Activated CD4-positive, alpha-beta T cell treated with anti-CD3 and anti-CD28 coated beads for 36 hours (primary cell): ENCODE results near the gene SMG6. TPM values are rescaled to one million over a fixed set of nuclear protein-coding genes. Genes with fewer than 3 reads are reported as not detected.

Experiments used
- ATAC-seq: fragments of 200-7000 bp; cut with Tn5 transposase; one replicate; pipeline ENCODE4 v1.10.0; 2021; ENCODE audit warnings: mild to moderate bottlenecking, moderate library complexity
- CTCF ChIA-PET: fragments of 350-600 bp; sonication (Branson Sonifier 250); formaldehyde crosslinking; loops from one replicate; lab custom pipeline; 2021; ENCODE audit warnings: antibody characterized with exemption; lab: Charles Lee
- POLR2A ChIA-PET: fragments of 350-600 bp; sonication (Branson Sonifier 250); formaldehyde crosslinking; loops from one replicate; lab custom pipeline; 2021; ENCODE audit warnings: antibody characterized with exemption, inconsistent platforms; lab: Charles Lee
- DNase-seq: peaks from one replicate; pipeline ENCODE4 v3.0.0-alpha.2; 2020
- H3K27ac Mint-ChIP-seq: one replicate; pipeline ENCODE4 v1.8.0; 2021; ENCODE audit warnings: mixed read lengths
- H3K27me3 Mint-ChIP-seq: one replicate; pipeline ENCODE4 v1.8.0; 2021; ENCODE audit warnings: mixed read lengths
- H3K36me3 Mint-ChIP-seq: one replicate; pipeline ENCODE4 v1.8.0; 2021; ENCODE audit warnings: low read depth, mixed read lengths
- H3K4me1 Mint-ChIP-seq: one replicate; pipeline ENCODE4 v1.8.0; 2021; ENCODE audit warnings: mixed read lengths
- H3K4me3 Mint-ChIP-seq: one replicate; pipeline ENCODE4 v1.8.0; 2021; ENCODE audit warnings: mild to moderate bottlenecking, moderate library complexity, mixed read lengths
- H3K9me3 Mint-ChIP-seq: one replicate; pipeline ENCODE4 v1.8.0; 2021; ENCODE audit warnings: low read depth, mixed read lengths
- intact Hi-C, 2 experiments: fragments of 100-400 bp; cut with DNase I in 1 of 2; cut with micrococcal nuclease in 1 of 2; formaldehyde crosslinking; loops; one replicate each; pipeline versions ENCODE4 v1.14.2 to v1.15.1; 2022 to 2024; cut with DNase I, micrococcal nuclease
- total RNA-seq, 2 experiments: library from RNA; stranded (reverse); gene quantifications; one replicate each; pipeline ENCODE4 v1.2.3, GENCODE V29; 2021

The SMG6 gene
- total RNA-seq, 2 experiments from 2014 or later: 28.5 to 31.4 TPM

DNA sequence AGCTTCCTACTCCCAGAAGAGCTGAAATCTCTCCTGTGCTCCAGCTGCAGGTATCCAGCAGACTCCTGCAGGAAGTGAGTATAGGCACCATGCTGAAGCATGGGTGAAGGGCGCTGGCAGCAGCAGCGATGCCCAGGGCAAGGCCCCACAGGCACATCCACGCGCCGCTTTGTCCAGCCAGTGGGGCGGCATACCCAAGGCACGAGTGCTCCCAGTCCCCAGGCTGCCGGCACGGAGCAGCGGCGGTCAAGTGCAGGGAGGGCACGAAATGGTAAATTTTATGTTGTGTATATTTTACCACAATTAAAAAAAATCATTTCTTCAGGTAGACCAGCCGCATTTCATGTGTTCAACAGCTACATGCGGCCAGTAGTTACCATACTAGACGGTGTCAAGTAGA lies 175.6 kb downstream of the SMG6 start:
- intact Hi-C loops: no loop called here
- Mint-ChIP-seq H3K36me3 (peaks cover 4% of the 10 kb centered on the region), H3K9me3 (no peaks in the 10 kb centered on the region), H3K27me3 (no peaks in the 10 kb centered on the region), H3K4me1 (peaks cover 13% of the 10 kb centered on the region), H3K4me3 (no peak overlapping the region), H3K27ac (no peak overlapping the region)
- DNase-seq (no peak), ATAC-seq (no peak)
- CTCF ChIA-PET: interaction anchor here (0.7 kb wide), 1 partner anchor 33 kb away, joined by 4 read pairs; no protein-coding TSS in a partner anchor
- POLR2A ChIA-PET: no interaction called here

GRCh38 chr17:2125013-2125535 lies 178.5 kb downstream of the SMG6 start:
- ATAC-seq (no peak), DNase-seq (no peak)
- CTCF ChIA-PET: interaction anchor here (0.5 to 1.5 kb wide), 3 partner anchors 13 to 95 kb away, joined by 3 to 5 read pairs (median 3); no protein-coding TSS in a partner anchor
- Mint-ChIP-seq H3K9me3 (no peaks in the 10 kb centered on the region), H3K27ac (no peak overlapping the region), H3K4me1 (peaks cover 14% of the 10 kb centered on the region), H3K4me3 (no peak overlapping the region), H3K36me3 (peaks cover 7% of the 10 kb centered on the region), H3K27me3 (no peaks in the 10 kb centered on the region)
- intact Hi-C loops: no loop called here
- POLR2A ChIA-PET: no interaction called here

GRCh38 chr17:2124391-2124790 lies 179.2 kb downstream of the SMG6 start:
- intact Hi-C loops: no loop called here
- ATAC-seq (peak; percentile 9), DNase-seq (no peak)
- ChIA-PET POLR2A (no interaction called here), CTCF (interaction anchor here (0.5 kb wide), 1 partner anchor 96 kb away, joined by 3 read pairs; no protein-coding TSS in a partner anchor)
- Mint-ChIP-seq H3K27ac (no peak overlapping the region), H3K4me3 (no peak overlapping the region), H3K4me1 (peaks cover 14% of the 10 kb centered on the region), H3K9me3 (no peaks in the 10 kb centered on the region), H3K36me3 (peaks cover 9% of the 10 kb centered on the region), H3K27me3 (no peaks in the 10 kb centered on the region)

DNA sequence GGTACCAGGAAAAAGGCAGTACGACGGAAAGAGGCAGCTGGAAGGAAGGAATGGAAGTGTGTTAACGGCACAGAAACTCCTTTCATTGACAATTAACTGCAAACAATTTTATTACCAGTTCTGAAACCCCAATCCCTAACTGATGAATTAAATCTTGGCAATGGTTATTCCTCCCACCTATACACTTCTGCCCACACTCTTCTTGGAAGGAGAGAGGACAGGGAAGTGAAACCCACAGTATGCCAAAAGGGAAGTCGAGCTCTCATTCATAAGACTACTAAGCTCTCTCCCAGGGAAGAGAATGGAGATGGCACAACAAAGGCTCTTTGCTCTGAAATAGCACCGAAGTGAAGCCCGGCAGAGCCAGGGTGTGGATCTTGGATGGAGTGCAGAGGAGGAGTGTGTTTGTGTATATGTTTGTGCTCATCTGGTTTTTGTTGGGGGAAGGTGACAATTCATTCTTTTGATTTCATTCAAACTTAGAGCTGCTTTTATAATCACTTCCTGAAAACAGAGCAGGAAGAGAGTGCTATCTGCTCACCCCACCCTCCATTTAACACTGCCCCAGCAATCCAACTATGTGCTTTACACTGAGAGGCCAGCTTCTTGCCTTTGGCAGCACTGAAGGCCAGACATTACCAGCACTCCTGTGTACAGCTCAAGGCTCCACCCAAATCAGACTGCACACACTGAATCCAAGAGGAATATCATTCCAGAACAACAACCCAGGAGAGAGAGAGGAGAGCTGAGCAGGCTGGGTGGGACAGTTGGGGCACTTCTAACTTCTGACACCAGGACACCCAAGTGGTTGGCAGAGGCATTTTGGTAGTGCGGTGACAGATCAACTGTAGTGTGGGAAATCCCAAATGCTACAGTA lies 180.0 kb downstream of the SMG6 start:
- Mint-ChIP-seq H3K4me3 (no peak overlapping the region), H3K4me1 (peaks cover 14% of the 10 kb centered on the region), H3K9me3 (no peaks in the 10 kb centered on the region), H3K36me3 (peaks cover 9% of the 10 kb centered on the region), H3K27ac (peak overlapping the region; percentile 43), H3K27me3 (no peaks in the 10 kb centered on the region)
- POLR2A ChIA-PET: no interaction called here
- ATAC-seq (peak; percentile 55), DNase-seq (no peak)
- intact Hi-C loops: no loop called here
- CTCF ChIA-PET: interaction anchor here (0.5 to 1.0 kb wide), 2 partner anchors 17 to 65 kb away, joined by 3 to 4 read pairs; no protein-coding TSS in a partner anchor

GRCh38 chr17:2122641-2123302 lies 180.8 kb downstream of the SMG6 start:
- no peak overlapping the region for H3K4me3 Mint-ChIP-seq
- no peaks in the 10 kb centered on the region for H3K9me3 Mint-ChIP-seq
- no peak for DNase-seq
- ChIA-PET CTCF (interaction anchor here (0.6 to 1.3 kb wide), 5 partner anchors 28 to 143 kb away, joined by 3 to 4 read pairs (median 3); no protein-coding TSS in a partner anchor), POLR2A (interaction anchor here (0.5 kb wide), 1 partner anchor 137 kb away, joined by 5 read pairs; no protein-coding TSS in a partner anchor)
- H3K36me3 Mint-ChIP-seq: peaks cover 8% of the 10 kb centered on the region
- ATAC-seq: no peak
- H3K4me1 Mint-ChIP-seq: peaks cover 14% of the 10 kb centered on the region
- peak overlapping the region; percentile 26 for H3K27ac Mint-ChIP-seq
- H3K27me3 Mint-ChIP-seq: no peaks in the 10 kb centered on the region
- intact Hi-C loops: no loop called here

- H3K4me3 Mint-ChIP-seq: no peak overlapping the region
- no peaks in the 10 kb centered on the region for H3K9me3 Mint-ChIP-seq
- peaks cover 14% of the 10 kb centered on the region for H3K4me1 Mint-ChIP-seq
- intact Hi-C loops: no loop called here
- POLR2A ChIA-PET: interaction anchor here (0.7 kb wide), 1 partner anchor 75 kb away, joined by 3 read pairs; no protein-coding TSS in a partner anchor
- no peak for DNase-seq
- no peak overlapping the region for H3K27ac Mint-ChIP-seq
- no peak for ATAC-seq
- peaks cover 8% of the 10 kb centered on the region for H3K36me3 Mint-ChIP-seq
- H3K27me3 Mint-ChIP-seq: no peaks in the 10 kb centered on the region
- CTCF ChIA-PET: interaction anchor here (1.1 to 2.3 kb wide), 5 partner anchors 10 to 125 kb away, joined by 3 to 7 read pairs (median 4); no protein-coding TSS in a partner anchor
These were observed 182.8 kb downstream of the SMG6 start for GRCh38 chr17:2120586-2121335.

DNA sequence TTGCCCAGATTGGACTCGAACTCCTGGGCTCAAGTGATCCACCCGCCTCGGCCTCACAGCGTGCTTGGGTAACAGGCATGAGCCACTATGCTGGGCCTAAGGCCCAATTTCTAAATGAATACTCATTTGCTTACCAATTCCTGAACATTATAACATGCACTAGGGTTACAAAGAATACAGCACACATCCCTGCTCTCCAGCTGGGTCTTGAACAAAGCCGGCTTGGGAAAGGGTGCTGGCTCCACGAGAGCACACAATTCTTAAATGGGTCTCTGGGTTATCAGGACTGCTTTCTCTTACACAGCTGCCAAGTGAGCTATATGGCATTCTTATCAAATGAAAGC lies 190.3 kb downstream of the SMG6 start:
- DNase-seq (no peak), ATAC-seq (no peak)
- H3K36me3 Mint-ChIP-seq: peaks cover 8% of the 10 kb centered on the region
- H3K4me1 Mint-ChIP-seq: peaks cover 5% of the 10 kb centered on the region
- no peak overlapping the region for H3K27ac Mint-ChIP-seq
- no peaks in the 10 kb centered on the region for H3K27me3 Mint-ChIP-seq
- H3K9me3 Mint-ChIP-seq: no peaks in the 10 kb centered on the region
- POLR2A ChIA-PET: interaction anchor here (0.6 to 0.9 kb wide), 2 partner anchors 36 to 55 kb away, joined by 3 to 4 read pairs; no protein-coding TSS in a partner anchor
- CTCF ChIA-PET: interaction anchor here (0.5 to 1.6 kb wide), 4 partner anchors 24 to 170 kb away, joined by 3 to 4 read pairs (median 3); no protein-coding TSS in a partner anchor
- intact Hi-C loops: no loop called here
- H3K4me3 Mint-ChIP-seq: no peak overlapping the region

DNA sequence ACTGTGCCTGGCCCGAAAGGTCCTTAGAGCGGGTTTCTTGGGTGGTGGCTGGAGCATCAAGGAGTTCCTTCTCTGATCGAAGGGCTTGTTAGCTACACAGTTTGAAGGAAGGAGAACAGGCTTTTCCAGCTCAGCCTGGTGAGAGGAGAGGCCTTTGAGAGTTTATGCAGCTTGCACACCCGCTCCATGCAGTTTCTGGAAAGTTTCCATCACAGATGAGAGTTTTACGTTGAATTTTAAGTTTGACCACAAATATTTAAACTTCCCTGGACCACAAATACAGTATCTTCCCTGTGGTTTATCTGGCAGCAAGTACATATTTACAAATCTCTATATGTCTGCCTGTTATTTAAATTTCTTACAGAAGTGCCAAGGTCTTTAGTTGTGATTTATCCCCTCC lies 191.9 kb downstream of the SMG6 start:
- Mint-ChIP-seq H3K4me1 (peaks cover 5% of the 10 kb centered on the region), H3K4me3 (no peak overlapping the region)
- intact Hi-C loops: no loop called here

GRCh38 chr17:2110436-2110835 lies 193.1 kb downstream of the SMG6 start:
- ChIA-PET CTCF (interaction anchor here (0.5 to 1.5 kb wide), 4 partner anchors 20 to 377 kb away, joined by 3 to 6 read pairs (median 4); no protein-coding TSS in a partner anchor), POLR2A (no interaction called here)
- H3K4me3 Mint-ChIP-seq: no peak overlapping the region
- H3K27ac Mint-ChIP-seq: no peak overlapping the region
- peaks cover 4% of the 10 kb centered on the region for H3K36me3 Mint-ChIP-seq
- H3K27me3 Mint-ChIP-seq: no peaks in the 10 kb centered on the region
- no peaks in the 10 kb centered on the region for H3K9me3 Mint-ChIP-seq
- ATAC-seq (no peak), DNase-seq (no peak)
- intact Hi-C loops: no loop called here
- peaks cover 5% of the 10 kb centered on the region for H3K4me1 Mint-ChIP-seq

More for the DNA sequence above, 191.9 kb downstream of the SMG6 start:
- no peak for DNase-seq
- no peak for ATAC-seq
- POLR2A ChIA-PET: no interaction called here
- CTCF ChIA-PET: no interaction called here
- H3K27ac Mint-ChIP-seq: no peak overlapping the region
- no peaks in the 10 kb centered on the region for H3K9me3 Mint-ChIP-seq
- peaks cover 6% of the 10 kb centered on the region for H3K36me3 Mint-ChIP-seq
- H3K27me3 Mint-ChIP-seq: no peaks in the 10 kb centered on the region

DNA sequence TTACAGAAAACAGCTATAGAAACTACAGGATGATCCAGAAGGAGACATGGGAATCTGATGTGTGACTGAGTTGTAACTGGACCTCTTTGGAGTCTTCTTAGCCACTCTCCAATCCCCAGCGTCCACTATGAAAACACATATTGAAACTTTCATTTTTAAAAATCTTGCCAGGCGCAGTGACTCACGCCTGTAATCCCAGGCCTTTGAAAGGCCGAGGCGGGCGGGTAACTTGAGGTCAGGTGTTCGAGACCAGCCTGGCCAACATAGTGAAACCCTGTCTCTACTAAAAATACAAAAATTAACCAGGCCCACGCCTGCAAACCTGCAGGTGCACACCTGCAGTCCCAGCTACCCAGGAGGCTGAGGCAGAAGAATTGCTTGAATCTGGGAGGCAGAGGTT lies 195.4 kb downstream of the SMG6 start:
- DNase-seq (no peak), ATAC-seq (no peak)
- Mint-ChIP-seq H3K4me1 (peaks cover 5% of the 10 kb centered on the region), H3K9me3 (no peaks in the 10 kb centered on the region), H3K4me3 (no peak overlapping the region), H3K27ac (no peak overlapping the region), H3K27me3 (no peaks in the 10 kb centered on the region), H3K36me3 (peaks cover 6% of the 10 kb centered on the region)
- POLR2A ChIA-PET: no interaction called here
- CTCF ChIA-PET: no interaction called here
- intact Hi-C loops: no loop called here
